Caco-2 (cell line): ENCODE measurements around the gene NAGA. TPM values are rescaled to one million over a fixed set of nuclear protein-coding genes. Genes with fewer than 3 reads are reported as not detected.

ENCODE experiments used
- BruUV-seq: library from RNA; stranded (reverse); fragments of 400-500 nt; replicated peaks from 2 replicates; lab custom pipeline; 2021; lab: Mats Ljungman, UMichigan
- CTCF ChIA-PET: fragments of 300-600 bp; sonication (Branson Sonifier 250); formaldehyde crosslinking; loops from one replicate; lab custom pipeline; 2022; ENCODE audit warnings: antibody characterized with exemption; lab: Charles Lee
- POLR2A ChIA-PET: fragments of 300-600 bp; sonication (Branson Sonifier 250); formaldehyde crosslinking; loops from one replicate; lab custom pipeline; 2022; ENCODE audit warnings: antibody characterized with exemption; lab: Charles Lee
- DNase-seq, 2 experiments: peaks; one replicate each; pipeline versions ENCODE4 v3.0.0 to v3.0.0-alpha.2; 2020 to 2022
- H3K27me3 ChIP-seq: replicated peaks from 2 replicates; pipeline ENCODE4 v1.6.0; 2011; ENCODE audit warnings: low read length; ENCODE audit not compliant: control insufficient read depth, insufficient read depth
- H3K36me3 ChIP-seq: 2 replicates; pipeline ENCODE4 v1.5.1; 2011; ENCODE audit warnings: low read length; ENCODE audit not compliant: control insufficient read depth, insufficient read depth
- H3K4me1 ChIP-seq: fragments of 250-450 bp; sonication (Bioruptor Pico); 2 replicates; pipeline ENCODE4 v1.5.1; 2020; ENCODE audit warnings: mild to moderate bottlenecking
- H3K4me3 ChIP-seq: 2 replicates; pipeline ENCODE4 v1.5.1; 2011; ENCODE audit warnings: low read depth, mild to moderate bottlenecking, control low read depth, low read length
- H3K9me3 ChIP-seq: fragments of 250-450 bp; sonication (Bioruptor Pico); 2 replicates; pipeline ENCODE4 v1.5.1; 2020; ENCODE audit warnings: mild to moderate bottlenecking, moderate library complexity
- H3K27ac Mint-ChIP-seq: one replicate; pipeline ENCODE4 v1.8.0; 2022; ENCODE audit warnings: mixed read lengths; ENCODE audit not compliant: unreplicated experiment
- H3K27me3 Mint-ChIP-seq: one replicate; pipeline ENCODE4 v1.8.0; 2022; ENCODE audit warnings: mixed read lengths; ENCODE audit not compliant: insufficient read depth, unreplicated experiment
- H3K36me3 Mint-ChIP-seq: one replicate; pipeline ENCODE4 v1.8.0; 2022; ENCODE audit warnings: mild to moderate bottlenecking, mixed read lengths; ENCODE audit not compliant: insufficient read depth, unreplicated experiment
- H3K4me1 Mint-ChIP-seq: one replicate; pipeline ENCODE4 v1.8.0; 2022; ENCODE audit warnings: low read depth, mixed read lengths; ENCODE audit not compliant: unreplicated experiment
- H3K4me3 Mint-ChIP-seq: one replicate; pipeline ENCODE4 v1.8.0; 2022; ENCODE audit warnings: mild to moderate bottlenecking, moderate library complexity, mixed read lengths; ENCODE audit not compliant: unreplicated experiment
- H3K9me3 Mint-ChIP-seq: one replicate; pipeline ENCODE4 v1.8.0; 2022; ENCODE audit warnings: mixed read lengths; ENCODE audit not compliant: unreplicated experiment
- CTCF ChIP-seq, 2 experiments: fragments of 200-600 bp in 1 of 2; IDR thresholded peaks; 1 replicate in 1 of 2; 2 replicates in 1 of 2; pipeline versions ENCODE4 v1.5.1 to v1.8.0; 2011 to 2022; ENCODE audit warnings: antibody characterized with exemption in 1 of 2, control low read depth in 1 of 2, inconsistent platforms in 1 of 2, low read depth in 1 of 2, low read length in 1 of 2, mild to moderate bottlenecking in 1 of 2, moderate library complexity in 1 of 2; ENCODE audit not compliant: insufficient read depth in 1 of 2, severe bottlenecking in 1 of 2, unreplicated experiment in 1 of 2
- intact Hi-C: fragments of 100-400 bp; cut with micrococcal nuclease; formaldehyde crosslinking; loops from one replicate; pipeline ENCODE4 v1.10.0; 2022; ENCODE audit not compliant: unreplicated experiment
- total RNA-seq: library from RNA; stranded (reverse); gene quantifications from 2 replicates; pipeline ENCODE4 v1.2.3, GENCODE V29; 2022

NAGA gene
- total RNA-seq, 1 experiment from 2014 or later: 28.3 TPM

GRCh38 chr22:42062506-42063170, 8.0 kb downstream of the NAGA start:
- H3K4me3 ChIP-seq: no peak overlapping the region
- Mint-ChIP-seq H3K4me1 (no peaks in the 10 kb centered on the region), H3K36me3 (peaks cover 15% of the 10 kb centered on the region), H3K4me3 (no peak overlapping the region), H3K27ac (no peak overlapping the region), H3K9me3 (peaks cover 13% of the 10 kb centered on the region), H3K27me3 (no peaks in the 10 kb centered on the region)
- intact Hi-C loops: no loop called here
- ChIA-PET POLR2A (no interaction called here), CTCF (no interaction called here)
- H3K27me3 ChIP-seq: no peaks in the 10 kb centered on the region
- no peaks in the 10 kb centered on the region for H3K4me1 ChIP-seq
- no peak for TF ChIP-seq CTCF (IDR thresholded peaks at IDR 0.05; ENCODE audit: insufficient read depth in 1 of 2, low read depth in 1 of 2, low read length in 1 of 2, severe bottlenecking in 1 of 2, unreplicated experiment in 1 of 2)
- H3K9me3 ChIP-seq: no peaks in the 10 kb centered on the region; the same call in 1 of the 2 replicates
- no peak for DNase-seq
- no peaks in the 10 kb centered on the region; the same call in 1 of the 2 replicates for H3K36me3 ChIP-seq
- BruUV-seq: no TSS peak

GRCh38 chr22:42061041-42061440, 9.6 kb downstream of the NAGA start:
- no peak overlapping the region for H3K4me3 Mint-ChIP-seq
- H3K27ac Mint-ChIP-seq: no peak overlapping the region
- H3K36me3 ChIP-seq: no peaks in the 10 kb centered on the region
- DNase-seq: no peak
- TF ChIP-seq CTCF (IDR thresholded peaks at IDR 0.05; ENCODE audit: insufficient read depth in 1 of 2, low read depth in 1 of 2, low read length in 1 of 2, severe bottlenecking in 1 of 2, unreplicated experiment in 1 of 2): no peak
- intact Hi-C loops: no loop called here
- H3K9me3 Mint-ChIP-seq: peaks cover 29% of the 10 kb centered on the region
- ChIA-PET POLR2A (no interaction called here), CTCF (no interaction called here)
- H3K36me3 Mint-ChIP-seq: peaks cover 14% of the 10 kb centered on the region
- H3K9me3 ChIP-seq: peaks cover 14% of the 10 kb centered on the region
- H3K27me3 Mint-ChIP-seq: no peaks in the 10 kb centered on the region
- H3K4me3 ChIP-seq: no peak overlapping the region
- H3K4me1 Mint-ChIP-seq: no peaks in the 10 kb centered on the region
- BruUV-seq: no TSS peak
- H3K4me1 ChIP-seq: no peaks in the 10 kb centered on the region
- no peaks in the 10 kb centered on the region for H3K27me3 ChIP-seq

GRCh38 chr22:42060489-42060888, 10.1 kb downstream of the NAGA start:
- intact Hi-C loops: no loop called here
- ChIA-PET POLR2A (no interaction called here), CTCF (no interaction called here)
- H3K4me3 ChIP-seq: no peak overlapping the region
- H3K9me3 Mint-ChIP-seq: peaks cover 32% of the 10 kb centered on the region
- peaks cover 14% of the 10 kb centered on the region for H3K36me3 Mint-ChIP-seq
- DNase-seq: no peak
- H3K27ac Mint-ChIP-seq: no peak overlapping the region
- no peak overlapping the region for H3K4me3 Mint-ChIP-seq
- no peak for TF ChIP-seq CTCF (IDR thresholded peaks at IDR 0.05; ENCODE audit: insufficient read depth in 1 of 2, low read depth in 1 of 2, low read length in 1 of 2, severe bottlenecking in 1 of 2, unreplicated experiment in 1 of 2)
- peaks cover 18% of the 10 kb centered on the region for H3K9me3 ChIP-seq
- no peaks in the 10 kb centered on the region for H3K4me1 Mint-ChIP-seq
- no peaks in the 10 kb centered on the region for H3K27me3 ChIP-seq
- H3K36me3 ChIP-seq: no peaks in the 10 kb centered on the region
- no TSS peak for BruUV-seq
- H3K27me3 Mint-ChIP-seq: no peaks in the 10 kb centered on the region
- H3K4me1 ChIP-seq: no peaks in the 10 kb centered on the region
